GM12873 (cell line): ENCODE data around the gene CMKLR1.

Experiments used
- TF ChIP-seq, protein P1 (sequence below): IDR thresholded peaks from 2 replicates; pipeline ENCODE4 v1.5.1; 2012; ENCODE audit warnings: low read depth, mild to moderate bottlenecking, moderate library complexity, low read length, control low read depth; ENCODE audit not compliant: insufficient read depth; ENCODE audit errors: missing control alignments

The CMKLR1 gene

DNA sequence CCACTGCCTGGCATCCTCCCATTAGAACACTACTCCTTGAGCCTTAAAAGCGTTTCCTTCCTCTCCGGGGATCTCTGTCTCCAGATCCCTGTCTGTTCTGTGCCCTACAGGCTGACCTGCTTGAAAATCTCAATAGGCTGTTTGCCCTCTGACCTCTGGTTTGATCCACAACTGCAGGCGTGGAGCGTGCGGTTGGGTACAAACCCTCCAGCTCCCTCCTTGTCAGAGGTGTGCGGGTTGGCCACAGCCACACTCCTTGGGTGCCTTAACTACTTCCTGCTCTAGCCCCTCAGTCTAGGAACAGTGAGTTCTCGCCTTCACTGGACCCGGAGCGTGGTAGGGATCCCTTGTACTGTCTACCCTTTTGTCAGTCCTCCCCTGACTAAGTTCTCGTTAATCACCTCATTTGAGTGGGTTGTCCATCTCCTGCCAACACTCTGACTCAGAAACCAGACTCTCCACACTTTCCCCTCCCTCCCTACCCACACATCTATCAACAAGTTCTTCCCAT is 33.1 kb downstream of the CMKLR1 start:
- TF ChIP-seq, protein P1, sequence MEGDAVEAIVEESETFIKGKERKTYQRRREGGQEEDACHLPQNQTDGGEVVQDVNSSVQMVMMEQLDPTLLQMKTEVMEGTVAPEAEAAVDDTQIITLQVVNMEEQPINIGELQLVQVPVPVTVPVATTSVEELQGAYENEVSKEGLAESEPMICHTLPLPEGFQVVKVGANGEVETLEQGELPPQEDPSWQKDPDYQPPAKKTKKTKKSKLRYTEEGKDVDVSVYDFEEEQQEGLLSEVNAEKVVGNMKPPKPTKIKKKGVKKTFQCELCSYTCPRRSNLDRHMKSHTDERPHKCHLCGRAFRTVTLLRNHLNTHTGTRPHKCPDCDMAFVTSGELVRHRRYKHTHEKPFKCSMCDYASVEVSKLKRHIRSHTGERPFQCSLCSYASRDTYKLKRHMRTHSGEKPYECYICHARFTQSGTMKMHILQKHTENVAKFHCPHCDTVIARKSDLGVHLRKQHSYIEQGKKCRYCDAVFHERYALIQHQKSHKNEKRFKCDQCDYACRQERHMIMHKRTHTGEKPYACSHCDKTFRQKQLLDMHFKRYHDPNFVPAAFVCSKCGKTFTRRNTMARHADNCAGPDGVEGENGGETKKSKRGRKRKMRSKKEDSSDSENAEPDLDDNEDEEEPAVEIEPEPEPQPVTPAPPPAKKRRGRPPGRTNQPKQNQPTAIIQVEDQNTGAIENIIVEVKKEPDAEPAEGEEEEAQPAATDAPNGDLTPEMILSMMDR = no peak

DNA sequence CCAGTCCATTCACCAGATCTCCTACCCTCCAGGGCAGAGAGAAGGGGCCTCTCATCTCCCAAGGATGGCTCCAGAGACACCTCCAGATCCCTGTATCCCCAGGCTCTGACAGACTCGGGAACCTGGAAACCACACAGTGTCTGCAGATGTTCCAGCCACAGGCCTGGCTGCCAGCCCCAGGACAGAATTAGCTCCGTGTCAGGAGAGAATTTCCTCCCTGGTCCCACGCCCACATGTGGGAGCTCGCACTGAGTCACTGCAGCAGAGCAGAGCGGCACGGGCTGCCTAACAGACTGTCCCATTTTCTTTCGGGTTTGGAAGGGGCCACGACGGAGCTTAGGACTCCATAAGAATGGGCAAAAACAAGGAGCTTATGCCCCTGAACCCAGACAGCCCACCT is 33.6 kb downstream of the CMKLR1 start:
- TF ChIP-seq, protein P1 = no peak

DNA sequence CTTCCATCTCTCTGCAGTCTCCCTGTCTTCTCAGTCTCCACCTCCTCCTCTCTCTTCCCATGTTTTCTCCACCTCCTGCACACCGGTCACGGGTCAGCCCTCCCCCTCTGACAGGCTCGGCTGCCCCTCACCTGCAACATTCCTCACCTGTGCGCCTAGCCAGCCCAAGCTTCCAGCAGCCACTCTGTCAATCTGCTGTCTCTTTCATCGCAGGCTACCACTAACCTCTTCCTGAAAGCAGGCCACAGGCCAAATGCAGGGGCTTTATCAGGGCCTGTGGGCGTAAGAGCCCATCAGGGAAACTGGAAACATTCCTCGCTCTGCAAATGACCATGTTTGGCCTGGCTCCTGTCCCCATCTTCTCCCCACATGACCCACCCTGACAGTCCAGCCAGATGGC is 34.5 kb downstream of the CMKLR1 start:
- TF ChIP-seq, protein P1 = no peak

DNA sequence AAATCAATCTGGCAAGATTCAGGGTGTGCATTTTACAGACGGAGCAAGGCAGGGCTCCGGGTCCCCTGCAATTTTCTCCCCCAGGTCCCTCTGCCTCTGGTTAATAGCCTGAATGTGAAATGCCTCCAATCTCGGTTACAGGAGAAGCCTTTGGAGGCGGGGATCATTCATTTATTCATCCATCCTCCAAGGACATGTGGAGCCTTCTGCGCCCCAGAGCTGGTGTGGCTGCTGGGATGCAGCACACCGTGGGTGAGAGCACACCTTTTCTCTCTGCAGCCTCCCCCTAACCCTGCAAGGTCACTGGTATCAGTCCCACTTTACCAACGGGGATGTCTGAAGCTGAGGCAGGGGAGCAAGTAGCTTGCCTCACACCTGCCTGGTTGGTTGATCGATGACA is 35.4 kb downstream of the CMKLR1 start:
- TF ChIP-seq, protein P1 = no peak

DNA sequence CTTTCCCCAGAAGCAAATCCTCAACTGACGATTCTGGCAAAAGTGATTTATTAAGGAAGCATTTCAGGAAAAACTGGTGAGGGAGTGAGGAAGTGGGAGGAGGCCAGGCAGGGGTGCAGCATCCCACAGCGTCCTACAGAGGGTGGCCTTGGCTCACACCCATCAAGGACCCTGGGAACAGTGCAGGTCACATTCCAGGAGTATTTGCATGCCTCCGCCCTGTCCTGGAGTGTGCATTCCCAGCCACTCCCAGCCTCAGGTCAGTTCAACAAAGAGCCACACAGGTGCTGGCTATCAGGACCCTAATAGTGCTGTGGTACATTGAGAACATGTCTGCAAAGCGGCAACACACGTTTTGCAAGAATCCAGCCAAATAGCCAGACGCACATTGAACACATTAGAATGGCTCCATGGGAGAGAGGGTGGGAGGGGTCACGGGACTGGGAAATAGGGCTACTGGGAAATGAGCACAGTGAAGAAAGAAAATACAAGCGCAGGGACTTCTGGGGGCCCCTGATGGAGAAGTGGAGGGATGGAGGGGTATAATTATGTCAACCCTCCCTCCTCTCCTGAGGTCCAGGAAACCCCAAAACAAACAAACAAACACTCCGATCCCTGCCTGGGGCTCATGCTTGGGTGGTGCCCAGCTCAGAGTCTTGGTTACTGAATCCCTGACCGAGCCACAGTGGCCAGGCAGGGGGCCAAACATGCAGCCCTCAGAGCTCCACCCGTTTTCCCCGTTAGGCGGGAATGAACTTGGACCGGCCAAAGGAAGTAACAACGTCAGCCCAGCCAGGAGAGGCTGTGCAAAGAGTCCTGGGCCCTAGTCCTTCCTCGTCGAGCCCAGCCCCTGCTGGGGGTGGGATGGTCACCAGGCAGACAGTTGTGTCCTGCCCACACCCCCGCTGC is 36.5 kb downstream of the CMKLR1 start:
- TF ChIP-seq, protein P1 = no peak

DNA sequence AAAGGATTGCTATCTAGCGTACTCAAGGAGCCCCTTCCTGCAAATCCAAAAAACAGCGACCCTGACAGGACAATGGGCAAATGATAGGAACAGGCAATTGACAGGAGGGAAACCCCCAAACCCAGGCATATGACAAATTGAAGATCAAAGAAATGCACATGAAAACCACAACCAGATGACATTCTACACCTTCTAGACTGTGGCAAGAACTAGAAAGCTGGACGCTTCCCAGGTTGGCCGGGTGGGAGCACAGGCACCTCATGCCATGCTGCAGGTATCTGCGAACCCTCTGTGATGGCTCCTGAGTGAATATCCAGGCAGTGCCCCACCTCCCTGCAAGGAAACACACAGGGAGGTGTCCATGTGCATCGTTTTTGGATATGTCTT is 37.1 kb downstream of the CMKLR1 start:
- TF ChIP-seq, protein P1 = no peak

DNA sequence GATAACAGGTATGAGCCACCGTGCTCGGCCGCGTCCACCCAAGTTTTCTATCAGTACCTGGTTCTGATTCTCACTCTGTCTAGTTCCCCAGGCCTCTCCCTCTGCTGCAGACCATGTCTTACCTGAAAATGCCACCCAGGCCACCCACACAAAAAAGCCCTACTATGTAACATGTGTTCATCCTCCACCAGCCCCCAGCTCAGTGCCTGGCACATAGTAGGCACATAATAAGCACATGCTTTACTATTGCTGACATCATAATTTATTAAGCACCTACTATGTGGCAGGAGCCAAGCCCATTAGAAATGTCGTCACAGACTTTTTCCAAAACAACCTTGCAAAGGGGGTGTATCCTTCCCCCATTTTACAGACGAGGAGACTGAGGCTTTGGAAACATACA is 37.8 kb downstream of the CMKLR1 start:
- TF ChIP-seq, protein P1 = no peak
